Spinal cord (tissue), 10 donors: ENCODE measurements around the gene ANKRD13B. TPM values are rescaled to one million over a fixed set of nuclear protein-coding genes. Genes with fewer than 3 reads are reported as not detected.

Experiments
- DNase-seq, 6 donors: peaks; one replicate each; pipeline versions ENCODE4 v3.0.0 to v3.0.0-alpha.2; 2013 to 2015; ENCODE audit warnings: low spot score in 6 of 6, low read depth in 4 of 6
- H3K27ac ChIP-seq: one replicate; pipeline ENCODE4 v1.5.1; 2013; ENCODE audit warnings: low read depth, low read length, control low read depth
- H3K27me3 ChIP-seq: one replicate; pipeline ENCODE4 v1.6.1; 2013; ENCODE audit warnings: low read length; ENCODE audit not compliant: control insufficient read depth, insufficient read depth
- H3K36me3 ChIP-seq: one replicate; pipeline ENCODE4 v1.6.1; 2013; ENCODE audit warnings: low read length; ENCODE audit not compliant: control insufficient read depth, insufficient read depth
- H3K4me1 ChIP-seq: one replicate; pipeline ENCODE4 v1.6.1; 2013; ENCODE audit warnings: low read length; ENCODE audit not compliant: control insufficient read depth, insufficient read depth
- H3K4me3 ChIP-seq: one replicate; pipeline ENCODE4 v1.5.1; 2013; ENCODE audit warnings: low read depth, low read length, control low read depth
- H3K9me3 ChIP-seq: one replicate; pipeline ENCODE4 v1.6.1; 2013; ENCODE audit warnings: low read length; ENCODE audit not compliant: control insufficient read depth, insufficient read depth
- WGBS: methylation state at CpG from one replicate; pipeline ENCODE4 v1.1.5; 2013; ENCODE audit warnings: missing lambda C conversion rate; ENCODE audit not compliant: insufficient coverage; 5-methylcytosine and 5-hydroxymethylcytosine counted together
- polyA plus RNA-seq, 2 donors: library from polyadenylated mRNA; unstranded; fragments of 120-200 nt; gene quantifications; one replicate each; pipeline ENCODE4 v1.2.1, GENCODE V29; 2013; ENCODE audit not compliant: insufficient read length in 2 of 2
- total RNA-seq, 2 donors: library from RNA; depleted of rRNA in 1 of 2; stranded (reverse); fragments of 120-200 nt in 1 of 2; fragments of >200 nt in 1 of 2; gene quantifications; one replicate each; pipeline versions ENCODE4 v1.2.3 to v1.2.4, GENCODE V29; 2013 to 2014
- donor health status: healthy.

The ANKRD13B gene
- total and polyA plus RNA-seq, 4 donors, result 10.6 to 76.2 (median 38.4) TPM

DNA sequence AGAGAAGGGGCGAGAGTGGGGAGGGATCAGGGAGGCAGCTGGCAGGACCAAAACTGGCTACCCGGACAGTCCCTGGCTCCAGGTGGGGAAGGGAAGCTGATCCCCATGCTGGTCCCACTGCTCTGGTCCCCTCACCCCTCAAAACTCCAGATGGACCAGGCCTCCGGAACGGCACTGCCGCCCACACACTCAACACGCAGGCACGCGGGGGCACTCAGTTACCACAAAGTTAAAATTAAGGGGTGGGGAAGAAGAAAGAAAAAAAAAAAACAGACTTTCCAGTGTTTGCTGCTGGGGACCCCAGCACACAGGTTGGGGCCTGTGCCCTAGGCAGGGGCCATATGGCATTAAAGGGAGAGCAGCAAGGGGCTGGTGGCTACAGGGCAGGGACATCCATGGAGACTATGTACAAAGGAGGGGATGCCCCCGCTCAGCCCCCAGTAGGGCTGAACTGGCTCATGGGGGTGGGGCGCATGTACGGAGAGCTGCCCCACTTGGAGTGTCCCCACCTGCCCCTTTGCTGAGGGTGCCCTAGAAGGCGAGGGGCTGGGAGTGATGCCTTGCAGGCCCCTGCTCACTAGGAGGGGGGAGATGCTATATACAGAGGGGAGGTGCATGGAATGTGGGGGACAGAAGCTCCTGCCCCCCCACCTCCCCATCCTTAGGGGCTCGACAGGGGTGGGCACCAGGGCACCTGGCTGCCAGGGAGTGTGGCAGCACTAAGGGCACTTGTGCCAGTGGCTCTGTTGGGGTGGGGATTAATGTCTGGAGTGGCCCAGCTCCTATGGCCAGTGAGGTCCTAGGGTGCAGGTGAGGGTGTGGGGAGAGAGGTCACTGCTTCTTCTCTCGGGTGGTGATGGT is 18.8 kb upstream of the ANKRD13B start:
- no peaks in the 10 kb centered on the region for H3K9me3 ChIP-seq
- peaks cover 72% of the 10 kb centered on the region for H3K36me3 ChIP-seq
- no peaks in the 10 kb centered on the region for H3K27me3 ChIP-seq
- no peak overlapping the region for H3K27ac ChIP-seq
- 94% methylated on average over 8 of the region's 14 CpGs for WGBS
- H3K4me1 ChIP-seq, result peaks cover 64% of the 10 kb centered on the region
- no peak overlapping the region for H3K4me3 ChIP-seq
- peak in 1 of 6 donors; percentile 1 for DNase-seq

DNA sequence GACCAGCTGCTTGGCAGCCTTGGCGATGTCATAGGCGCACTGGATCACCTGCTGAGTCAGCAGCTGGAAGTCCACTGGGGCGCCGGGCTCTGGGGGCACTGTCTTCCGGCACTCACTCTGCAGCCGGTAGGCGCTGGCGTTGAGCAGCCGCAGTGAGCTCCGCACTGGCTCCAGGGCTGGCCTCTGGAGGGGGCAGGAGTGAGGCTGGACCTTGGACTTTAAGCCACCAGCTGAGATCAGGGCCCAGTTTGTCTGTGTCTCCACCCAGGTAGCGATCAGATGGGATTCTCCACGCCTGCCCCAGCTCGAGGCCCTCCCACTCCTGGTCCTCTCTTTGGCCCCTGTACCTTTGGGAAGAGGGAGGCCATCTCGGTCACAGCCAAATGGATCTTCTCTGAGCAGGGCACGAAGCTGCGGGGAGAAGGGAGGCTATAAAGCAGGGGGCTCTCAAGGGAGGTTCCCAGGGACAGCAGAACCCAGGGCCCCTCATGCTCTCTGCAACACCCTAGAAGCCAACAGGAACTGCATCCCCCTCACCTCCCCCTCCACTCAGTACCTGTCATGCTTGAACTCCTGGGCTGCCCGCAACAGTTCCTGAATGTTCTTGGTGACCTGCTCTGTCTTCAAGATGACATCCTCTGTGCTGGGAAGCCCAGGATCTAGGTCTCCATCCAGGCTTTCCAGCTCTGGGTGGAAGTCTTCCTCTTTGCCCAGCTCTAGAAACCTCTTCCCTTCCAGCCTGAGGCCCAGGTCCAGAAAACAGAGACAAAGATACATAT is 18.0 kb upstream of the ANKRD13B start:
- 90% methylated on average over 13 of the region's 17 CpGs for WGBS

DNA sequence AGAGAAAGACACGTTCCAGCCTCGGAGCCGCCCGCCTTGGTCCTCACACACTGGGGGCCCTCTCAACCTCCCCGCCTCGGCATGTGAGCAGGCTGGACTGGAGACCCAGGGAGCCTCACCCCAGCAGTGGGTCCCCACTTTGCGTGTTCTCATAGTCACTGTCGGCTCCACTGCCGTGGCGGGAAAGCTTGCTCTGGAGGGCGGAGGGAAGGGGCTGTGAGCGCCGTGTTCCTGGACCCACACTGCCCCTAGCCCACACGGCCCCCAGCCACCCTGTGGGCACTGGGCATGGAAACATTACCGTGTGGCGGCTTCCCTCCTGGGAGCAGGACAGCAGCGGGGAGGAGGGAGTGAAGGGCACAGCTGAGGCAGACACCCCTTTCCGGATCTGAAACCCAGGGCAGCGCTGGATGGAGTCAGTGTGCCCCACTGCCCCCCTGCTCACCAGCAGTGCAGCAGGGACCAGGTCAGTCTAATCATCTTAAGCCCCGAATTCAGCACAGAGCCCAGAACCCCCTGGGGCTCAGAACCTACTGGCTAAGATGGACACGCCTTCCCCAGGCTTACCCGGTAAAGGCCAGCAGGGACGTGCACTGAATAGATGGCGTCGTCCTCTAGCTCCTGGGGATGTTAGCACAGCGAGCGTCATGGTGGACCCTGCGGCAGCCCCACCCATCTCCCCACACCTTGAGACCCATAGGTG is 17.3 kb upstream of the ANKRD13B start:
- 90% methylated on average over 23 of the region's 28 CpGs for WGBS
- Histone ChIP-seq H3K36me3 (peaks cover 88% of the 10 kb centered on the region), H3K27me3 (no peaks in the 10 kb centered on the region), H3K4me3 (no peak overlapping the region), H3K27ac (no peak overlapping the region), H3K4me1 (peaks cover 61% of the 10 kb centered on the region), H3K9me3 (no peaks in the 10 kb centered on the region)
- DNase-seq, result no peak

More for the DNA sequence above, 18.0 kb upstream of the ANKRD13B start:
- Histone ChIP-seq H3K4me3 (no peak overlapping the region), H3K4me1 (peaks cover 56% of the 10 kb centered on the region), H3K36me3 (peaks cover 80% of the 10 kb centered on the region), H3K27ac (no peak overlapping the region), H3K9me3 (no peaks in the 10 kb centered on the region), H3K27me3 (no peaks in the 10 kb centered on the region)
- no peak for DNase-seq

DNA sequence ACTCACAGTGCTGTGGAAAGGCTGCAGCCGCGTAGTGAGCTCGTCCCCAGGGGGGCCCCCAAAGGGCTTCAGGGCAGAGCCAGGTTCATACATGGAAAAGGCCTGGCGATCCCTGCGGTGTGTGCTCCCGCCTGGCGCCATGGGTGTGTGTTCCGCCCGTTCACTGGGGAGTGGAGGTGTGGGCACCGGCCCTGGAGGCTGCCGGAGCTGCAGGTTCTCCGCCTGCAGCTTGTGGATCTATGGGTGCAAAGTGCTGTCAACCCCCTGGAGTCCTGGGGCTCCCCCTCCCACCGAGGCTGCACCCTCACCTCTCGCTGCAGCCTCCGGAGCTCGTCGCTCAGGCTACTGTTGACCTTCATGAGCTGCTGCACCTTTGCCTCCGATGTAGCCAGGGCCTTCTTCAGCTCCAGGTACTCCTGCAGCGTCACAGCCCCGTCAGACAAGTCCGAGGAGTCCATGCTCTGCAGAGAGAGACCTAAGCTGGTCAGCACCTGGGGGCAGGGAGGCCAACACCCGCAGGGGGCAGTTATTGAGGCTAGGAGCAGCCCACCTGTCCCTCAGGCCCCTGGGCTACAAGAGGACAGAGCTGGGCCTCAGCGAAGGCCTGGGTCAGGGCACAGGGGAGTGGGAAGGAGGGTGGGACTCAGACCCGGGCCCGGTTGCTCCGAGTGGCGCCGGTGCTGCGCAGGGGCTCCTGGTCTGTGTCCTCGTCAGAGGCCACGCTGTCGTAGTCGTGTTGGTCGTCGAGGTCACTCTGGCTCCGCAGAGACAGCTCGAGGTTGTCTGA is 16.5 kb upstream of the ANKRD13B start:
- H3K36me3 ChIP-seq, result peaks cover 95% of the 10 kb centered on the region
- peaks cover 67% of the 10 kb centered on the region for H3K4me1 ChIP-seq
- WGBS, result 94% methylated on average over 37 of the region's 37 CpGs
- H3K27me3 ChIP-seq, result no peaks in the 10 kb centered on the region
- no peak overlapping the region for H3K27ac ChIP-seq
- no peak for DNase-seq
- no peak overlapping the region for H3K4me3 ChIP-seq
- no peaks in the 10 kb centered on the region for H3K9me3 ChIP-seq

DNA sequence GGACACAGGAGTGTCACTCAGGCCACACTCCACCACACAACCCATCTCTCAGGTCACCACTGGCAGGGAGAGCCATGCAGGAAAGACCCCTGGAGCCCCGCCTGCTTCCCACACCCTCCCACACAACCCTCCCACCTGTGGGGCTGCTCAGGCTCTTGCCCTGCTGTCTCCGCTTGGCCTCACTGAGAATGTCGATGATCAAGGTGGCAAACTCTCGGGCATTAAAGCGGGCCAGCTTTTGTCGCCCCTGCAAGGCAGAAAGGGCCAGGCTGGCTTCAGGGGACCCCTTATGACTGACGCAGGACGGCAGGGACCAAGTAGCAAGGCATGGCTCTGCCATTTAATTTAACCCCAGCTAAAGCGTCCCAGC is 15.9 kb upstream of the ANKRD13B start:
- H3K4me3 ChIP-seq, result no peak overlapping the region
- DNase-seq, result no peak
- H3K27me3 ChIP-seq, result no peaks in the 10 kb centered on the region
- H3K36me3 ChIP-seq, result peaks cover 96% of the 10 kb centered on the region
- 96% methylated on average over 8 of the region's 9 CpGs for WGBS
- peaks cover 67% of the 10 kb centered on the region for H3K4me1 ChIP-seq
- no peak overlapping the region for H3K27ac ChIP-seq
- no peaks in the 10 kb centered on the region for H3K9me3 ChIP-seq

DNA sequence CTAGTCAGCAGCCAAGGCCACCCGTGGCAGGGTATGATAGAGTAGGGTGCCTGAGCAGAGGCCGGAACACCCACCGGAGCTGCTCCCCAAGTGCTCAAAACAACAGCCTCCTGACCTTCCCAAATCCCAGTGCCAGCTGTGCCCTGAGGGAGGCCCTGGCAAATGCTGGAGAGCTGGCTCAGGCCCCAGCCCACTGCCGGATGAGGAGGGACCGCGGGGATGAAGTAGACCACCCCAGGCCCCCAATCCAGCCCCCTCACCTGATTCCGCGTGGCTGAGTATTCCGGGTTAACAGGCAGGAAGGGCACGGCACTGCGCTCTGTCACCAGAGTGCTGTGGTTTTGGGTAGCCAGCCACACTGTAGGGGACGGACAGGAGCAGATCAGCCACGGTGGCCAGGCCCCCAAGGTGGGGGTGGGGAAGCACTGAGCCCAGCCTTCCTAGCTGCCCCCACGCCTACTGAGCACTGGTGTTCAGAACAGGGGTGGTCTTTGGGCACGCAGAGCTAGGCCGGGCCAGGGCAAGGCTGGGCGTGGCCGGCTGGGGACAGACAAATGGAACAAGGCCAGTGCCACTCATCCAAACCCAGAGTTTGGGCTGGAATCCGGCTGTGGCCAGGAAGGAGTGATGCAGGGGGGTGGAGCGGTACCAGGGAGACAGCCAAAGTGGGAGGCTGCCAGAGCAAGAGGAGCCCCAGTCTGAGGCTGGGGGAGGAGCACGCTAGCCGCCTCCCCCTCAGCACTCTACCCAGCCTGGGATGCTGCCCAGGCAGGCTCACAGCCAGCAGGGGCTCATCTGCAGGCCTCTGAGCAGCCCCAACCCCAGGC is 15.3 kb upstream of the ANKRD13B start:
- peak overlapping the region; percentile 64 for H3K27ac ChIP-seq
- H3K4me1 ChIP-seq, result peaks cover 67% of the 10 kb centered on the region
- no peaks in the 10 kb centered on the region for H3K27me3 ChIP-seq
- no peak overlapping the region for H3K4me3 ChIP-seq
- 67% methylated on average over 15 of the region's 22 CpGs for WGBS
- no peaks in the 10 kb centered on the region for H3K9me3 ChIP-seq
- peak in 2 of 6 donors; percentile 39 to 86 for DNase-seq
- peaks cover 97% of the 10 kb centered on the region for H3K36me3 ChIP-seq

DNA sequence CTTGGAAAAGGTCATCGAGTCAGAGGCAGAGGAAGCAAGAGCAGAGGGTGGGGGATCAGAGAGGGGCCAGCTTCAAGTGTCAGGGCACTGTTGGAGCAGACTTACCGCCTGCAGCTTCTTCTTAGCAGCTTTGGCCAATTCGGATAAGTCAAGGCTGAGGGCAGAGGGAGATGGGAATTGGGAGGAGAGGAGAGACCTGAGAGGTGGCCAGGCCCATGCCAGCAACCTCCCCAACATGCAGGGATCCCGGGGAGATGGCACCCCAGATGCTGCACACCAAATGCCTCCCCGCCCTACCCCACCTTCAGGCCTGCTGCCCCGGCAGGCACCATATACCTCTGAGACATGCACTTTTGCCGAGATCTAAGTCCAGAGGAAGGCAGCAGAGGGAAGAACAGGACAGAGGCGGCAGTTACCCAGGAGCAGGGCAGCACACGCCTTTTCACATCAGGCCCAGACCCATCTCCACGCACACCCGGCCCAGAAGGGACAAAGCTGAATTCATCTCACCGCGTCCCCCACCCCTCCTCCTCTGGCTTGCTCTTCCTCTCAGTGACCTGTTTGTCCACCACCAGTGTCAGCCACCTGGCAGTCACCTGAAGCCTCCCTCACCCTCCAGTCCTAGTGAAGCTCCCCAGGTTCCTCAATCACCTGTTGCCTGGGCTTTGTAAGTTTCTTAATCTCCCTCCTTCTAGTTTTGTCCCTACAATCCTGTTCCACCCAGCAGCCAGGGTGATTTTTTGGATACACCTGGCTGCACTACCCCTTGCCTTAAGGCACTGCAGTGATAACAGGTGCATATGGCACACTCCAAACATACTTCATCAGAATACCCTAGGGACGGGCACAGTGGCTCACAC is 14.1 kb upstream of the ANKRD13B start:
- Histone ChIP-seq H3K27ac (peak overlapping the region; percentile 10), H3K4me3 (no peak overlapping the region), H3K36me3 (peaks cover 99% of the 10 kb centered on the region), H3K4me1 (peaks cover 68% of the 10 kb centered on the region), H3K27me3 (no peaks in the 10 kb centered on the region), H3K9me3 (no peaks in the 10 kb centered on the region)
- no peak for DNase-seq
- 89% methylated on average over 14 of the region's 14 CpGs for WGBS
